Measurements from ENCODE around the gene PPP1R11. TPM values are rescaled to one million over a fixed set of nuclear protein-coding genes. Genes with fewer than 3 reads are reported as not detected.

The PPP1R11 gene
- total RNA-seq, 4 donors from 2014 or later: 7.9 to 47.9 (median 23.3) TPM

GRCh38 chr6:30077218-30077617 is 10.2 kb downstream of the PPP1R11 start:
- intact Hi-C loops (cut with DNase I; ENCODE audit: low total_unique reads): no loop called here
- H3K4me3 ChIP-seq: no peak overlapping the region
- H3K27me3 ChIP-seq: peaks cover 9 to 20% of the 10 kb centered on the region in 2 donors
- no peak for DNase-seq
- TF ChIP-seq POLR2A (IDR thresholded peaks at IDR 0.05): no peak
- TF ChIP-seq, protein P1, sequence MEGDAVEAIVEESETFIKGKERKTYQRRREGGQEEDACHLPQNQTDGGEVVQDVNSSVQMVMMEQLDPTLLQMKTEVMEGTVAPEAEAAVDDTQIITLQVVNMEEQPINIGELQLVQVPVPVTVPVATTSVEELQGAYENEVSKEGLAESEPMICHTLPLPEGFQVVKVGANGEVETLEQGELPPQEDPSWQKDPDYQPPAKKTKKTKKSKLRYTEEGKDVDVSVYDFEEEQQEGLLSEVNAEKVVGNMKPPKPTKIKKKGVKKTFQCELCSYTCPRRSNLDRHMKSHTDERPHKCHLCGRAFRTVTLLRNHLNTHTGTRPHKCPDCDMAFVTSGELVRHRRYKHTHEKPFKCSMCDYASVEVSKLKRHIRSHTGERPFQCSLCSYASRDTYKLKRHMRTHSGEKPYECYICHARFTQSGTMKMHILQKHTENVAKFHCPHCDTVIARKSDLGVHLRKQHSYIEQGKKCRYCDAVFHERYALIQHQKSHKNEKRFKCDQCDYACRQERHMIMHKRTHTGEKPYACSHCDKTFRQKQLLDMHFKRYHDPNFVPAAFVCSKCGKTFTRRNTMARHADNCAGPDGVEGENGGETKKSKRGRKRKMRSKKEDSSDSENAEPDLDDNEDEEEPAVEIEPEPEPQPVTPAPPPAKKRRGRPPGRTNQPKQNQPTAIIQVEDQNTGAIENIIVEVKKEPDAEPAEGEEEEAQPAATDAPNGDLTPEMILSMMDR (IDR thresholded peaks at IDR 0.05): no peak
- H3K36me3 ChIP-seq: no peaks in the 10 kb centered on the region
- no peaks in the 10 kb centered on the region for H3K9me3 ChIP-seq
- peaks cover 0 to 13% of the 10 kb centered on the region in 2 donors for H3K4me1 ChIP-seq
- no peak overlapping the region for H3K27ac ChIP-seq

- H3K27me3 ChIP-seq: no peaks in the 10 kb centered on the region
- H3K9me3 ChIP-seq: no peaks in the 10 kb centered on the region
- no peak for DNase-seq
- TF ChIP-seq, protein P1 (IDR thresholded peaks at IDR 0.05): no peak
- TF ChIP-seq POLR2A (IDR thresholded peaks at IDR 0.05): no peak
- H3K36me3 ChIP-seq: no peaks in the 10 kb centered on the region
- intact Hi-C loops (cut with DNase I; ENCODE audit: low total_unique reads): no loop called here
- H3K27ac ChIP-seq: no peak overlapping the region
- H3K4me1 ChIP-seq: no peaks in the 10 kb centered on the region
- H3K4me3 ChIP-seq: no peak overlapping the region
Observed at GRCh38 chr6:30087876-30088275, 20.9 kb downstream of the PPP1R11 start.

- H3K4me1 ChIP-seq: no peaks in the 10 kb centered on the region
- H3K9me3 ChIP-seq: no peaks in the 10 kb centered on the region
- no peak for TF ChIP-seq POLR2A (IDR thresholded peaks at IDR 0.05)
- TF ChIP-seq, protein P1 (IDR thresholded peaks at IDR 0.05): no peak
- H3K36me3 ChIP-seq: no peaks in the 10 kb centered on the region
- no peaks in the 10 kb centered on the region for H3K27me3 ChIP-seq
- H3K27ac ChIP-seq: no peak overlapping the region
- DNase-seq: peak in 1 of 2 donors; percentile 15
- H3K4me3 ChIP-seq: no peak overlapping the region
- intact Hi-C loops (cut with DNase I; ENCODE audit: low total_unique reads): no loop called here
Observed at GRCh38 chr6:30091577-30092381, 24.8 kb downstream of the PPP1R11 start.

DNA sequence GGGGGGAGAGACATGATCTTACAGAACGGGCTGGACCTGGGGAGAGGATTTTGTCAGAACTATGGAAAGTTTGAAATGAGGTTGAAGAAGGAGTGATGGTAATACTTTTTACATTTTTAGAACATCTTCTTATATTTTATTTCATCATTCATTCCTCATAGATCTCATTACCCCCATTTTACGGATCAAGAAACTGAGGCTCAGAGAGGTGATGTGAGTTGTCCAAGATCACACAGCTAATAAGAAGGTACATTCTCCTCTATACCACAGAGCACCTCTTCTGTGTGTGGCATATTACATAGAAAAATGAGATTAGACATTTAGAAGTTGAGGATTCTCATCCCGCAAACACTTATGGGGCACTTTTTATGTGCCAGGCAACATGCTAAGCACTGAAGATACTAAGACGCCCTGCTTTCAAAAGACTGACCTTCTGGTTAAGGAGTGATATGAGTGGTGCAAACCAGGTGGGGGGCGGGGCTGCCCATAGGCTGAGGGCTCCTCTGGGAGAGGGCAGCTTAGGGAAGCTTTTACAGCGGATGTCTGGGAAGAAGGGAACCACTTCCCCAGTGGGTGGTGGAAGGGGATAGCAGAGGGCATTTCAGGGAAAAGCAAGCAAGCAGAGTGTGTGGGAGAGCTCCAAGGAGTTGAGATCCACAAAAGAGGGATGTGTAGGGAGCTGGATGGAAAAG is 26.0 kb downstream of the PPP1R11 start:
- no peak for TF ChIP-seq POLR2A (IDR thresholded peaks at IDR 0.05)
- TF ChIP-seq, protein P1 (IDR thresholded peaks at IDR 0.05): no peak
- H3K4me1 ChIP-seq: no peaks in the 10 kb centered on the region
- no peak for DNase-seq
- H3K9me3 ChIP-seq: no peaks in the 10 kb centered on the region
- H3K27ac ChIP-seq: no peak overlapping the region
- H3K27me3 ChIP-seq: no peaks in the 10 kb centered on the region
- intact Hi-C loops (cut with DNase I; ENCODE audit: low total_unique reads): no loop called here
- H3K4me3 ChIP-seq: no peak overlapping the region
- no peaks in the 10 kb centered on the region for H3K36me3 ChIP-seq
